HEK293 (cell line): ENCODE data around the gene EFCAB12.

Experiments
- CTCF ChIA-PET: fragments of 350-600 bp; formaldehyde crosslinking; extraction: SDS; loops from one replicate; lab custom pipeline; 2021; ENCODE audit warnings: antibody characterized with exemption; lab: Yijun Ruan, JAX
- POLR2A ChIA-PET: fragments of 300-600 bp; formaldehyde crosslinking; extraction: SDS; loops from one replicate; lab custom pipeline; 2020; ENCODE audit warnings: antibody characterized with exemption, inconsistent platforms; lab: Yijun Ruan, JAX
- H3K27ac ChIP-seq: fragments of 200-500 bp; sonication (Bioruptor generic); 2 replicates; pipeline ENCODE4 v1.5.1; 2014; ENCODE audit warnings: low read depth, low read length, control low read depth, inconsistent platforms; ENCODE audit errors: extremely low read depth
- H3K36me3 ChIP-seq, 2 experiments: fragments of 200-500 bp in 1 of 2; sonication (Bioruptor generic) in 1 of 2; 1 replicate in 1 of 2; 2 replicates in 1 of 2; pipeline ENCODE4 v1.5.1; 2014 to 2017; ENCODE audit warnings: inconsistent platforms in 2 of 2, low read length in 2 of 2; ENCODE audit not compliant: control insufficient read depth in 2 of 2, insufficient read depth in 1 of 2
- H3K4me1 ChIP-seq: fragments of 200-500 bp; sonication (Bioruptor generic); 2 replicates; pipeline ENCODE4 v1.5.1; 2014; ENCODE audit warnings: mild to moderate bottlenecking, low read length, inconsistent platforms; ENCODE audit not compliant: control insufficient read depth, insufficient read depth
- H3K4me3 ChIP-seq: 2 replicates; pipeline ENCODE4 v1.5.1; 2011; ENCODE audit warnings: low read depth, mild to moderate bottlenecking, control low read depth, low read length, moderate library complexity
- H3K9me3 ChIP-seq: fragments of 200-500 bp; sonication (Bioruptor generic); 2 replicates; pipeline ENCODE4 v1.5.1; 2014; ENCODE audit warnings: low read depth, low read length, inconsistent platforms; ENCODE audit not compliant: control insufficient read depth, insufficient read depth
- GLIS1 ChIP-seq: fragments of 450-650 bp; formaldehyde crosslinking; IDR thresholded peaks from 2 replicates; pipeline ENCODE4 v1.5.1; 2016; ENCODE audit warnings: missing biosample characterization, missing genetic modification characterization
- IKZF3 ChIP-seq: fragments of 450-650 bp; IDR thresholded peaks from 2 replicates; pipeline ENCODE4 v1.5.0; 2018; ENCODE audit warnings: missing biosample characterization, mild to moderate bottlenecking, missing genetic modification characterization, moderate library complexity
- MZF1 ChIP-seq: fragments of 450-650 bp; formaldehyde crosslinking; IDR thresholded peaks from 2 replicates; pipeline ENCODE4 v1.5.1; 2017; ENCODE audit warnings: missing biosample characterization, missing genetic modification characterization, borderline replicate concordance
- OSR2 ChIP-seq: fragments of 450-650 bp; formaldehyde crosslinking; IDR thresholded peaks from 2 replicates; pipeline ENCODE4 v1.5.1; 2016; ENCODE audit warnings: missing biosample characterization, missing genetic modification characterization
- ZFP3 ChIP-seq: fragments of 450-650 bp; formaldehyde crosslinking; IDR thresholded peaks from 2 replicates; pipeline ENCODE4 v1.5.1; 2016; ENCODE audit warnings: low read depth, missing biosample characterization, missing genetic modification characterization
- ZIC2 ChIP-seq: fragments of 450-650 bp; formaldehyde crosslinking; IDR thresholded peaks from 2 replicates; pipeline ENCODE4 v1.5.1; 2016; ENCODE audit warnings: missing biosample characterization, missing genetic modification characterization
- ZNF184 ChIP-seq: fragments of 450-650 bp; IDR thresholded peaks from 2 replicates; pipeline ENCODE4 v1.5.1; 2018; ENCODE audit warnings: missing biosample characterization, mild to moderate bottlenecking, missing genetic modification characterization
- ZNF629 ChIP-seq: fragments of 450-650 bp; formaldehyde crosslinking; IDR thresholded peaks from 2 replicates; pipeline ENCODE4 v1.5.1; 2017; ENCODE audit warnings: missing biosample characterization, missing genetic modification characterization
- ZXDB ChIP-seq: fragments of 450-650 bp; formaldehyde crosslinking; IDR thresholded peaks from 2 replicates; pipeline ENCODE4 v1.5.1; 2016; ENCODE audit warnings: missing biosample characterization, missing genetic modification characterization
- TF ChIP-seq, protein P1 (sequence below): fragments of 450-650 bp; formaldehyde crosslinking; IDR thresholded peaks from 2 replicates; pipeline ENCODE4 v1.5.1; 2016; ENCODE audit warnings: missing biosample characterization, missing genetic modification characterization
- TF ChIP-seq, protein P2 (sequence below): fragments of 450-650 bp; formaldehyde crosslinking; IDR thresholded peaks from 2 replicates; pipeline ENCODE4 v1.5.1; 2016; ENCODE audit warnings: missing biosample characterization, missing genetic modification characterization
- TF ChIP-seq, protein P3 (sequence below): fragments of 450-650 bp; formaldehyde crosslinking; IDR thresholded peaks from 2 replicates; pipeline ENCODE4 v1.5.1; 2016; ENCODE audit warnings: missing biosample characterization, missing genetic modification characterization, borderline replicate concordance

EFCAB12 gene

DNA sequence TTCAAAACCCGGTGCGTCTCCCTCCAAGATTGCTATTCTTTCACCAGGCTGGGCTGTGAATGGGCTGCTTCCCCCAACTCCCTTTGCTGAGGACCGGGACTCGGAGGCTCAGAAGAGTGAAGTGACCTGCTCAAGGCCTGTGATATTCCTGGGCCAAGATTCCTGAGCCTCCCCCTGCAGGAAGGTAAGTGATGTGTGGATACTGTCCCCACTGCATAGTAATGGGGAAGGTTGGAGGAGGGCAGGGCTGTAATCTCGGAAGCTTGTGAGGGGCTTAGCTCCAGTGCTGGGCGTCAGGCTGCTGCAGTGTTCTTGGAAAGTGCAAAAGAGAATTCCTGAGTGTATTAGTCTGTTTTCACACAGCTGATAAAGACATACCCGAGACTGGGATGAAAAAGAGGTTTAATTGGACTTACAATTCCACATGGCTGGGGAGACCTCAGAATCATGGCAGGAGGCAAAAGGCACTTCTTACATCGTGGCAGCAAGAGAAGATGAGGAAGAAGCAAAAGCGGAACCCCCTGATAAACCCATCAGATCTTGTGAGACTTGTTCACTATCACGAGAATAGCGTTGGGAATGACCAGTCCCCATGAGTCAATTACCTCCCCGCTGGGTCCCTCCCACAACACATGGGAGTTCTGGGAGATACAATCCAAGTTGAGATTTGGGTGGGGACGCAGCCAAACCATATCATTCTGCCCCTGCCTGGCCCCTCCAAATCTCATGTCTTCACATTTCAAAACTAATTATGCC, 67.6 kb downstream of the EFCAB12 start (continued):
- TF ChIP-seq, protein P1, sequence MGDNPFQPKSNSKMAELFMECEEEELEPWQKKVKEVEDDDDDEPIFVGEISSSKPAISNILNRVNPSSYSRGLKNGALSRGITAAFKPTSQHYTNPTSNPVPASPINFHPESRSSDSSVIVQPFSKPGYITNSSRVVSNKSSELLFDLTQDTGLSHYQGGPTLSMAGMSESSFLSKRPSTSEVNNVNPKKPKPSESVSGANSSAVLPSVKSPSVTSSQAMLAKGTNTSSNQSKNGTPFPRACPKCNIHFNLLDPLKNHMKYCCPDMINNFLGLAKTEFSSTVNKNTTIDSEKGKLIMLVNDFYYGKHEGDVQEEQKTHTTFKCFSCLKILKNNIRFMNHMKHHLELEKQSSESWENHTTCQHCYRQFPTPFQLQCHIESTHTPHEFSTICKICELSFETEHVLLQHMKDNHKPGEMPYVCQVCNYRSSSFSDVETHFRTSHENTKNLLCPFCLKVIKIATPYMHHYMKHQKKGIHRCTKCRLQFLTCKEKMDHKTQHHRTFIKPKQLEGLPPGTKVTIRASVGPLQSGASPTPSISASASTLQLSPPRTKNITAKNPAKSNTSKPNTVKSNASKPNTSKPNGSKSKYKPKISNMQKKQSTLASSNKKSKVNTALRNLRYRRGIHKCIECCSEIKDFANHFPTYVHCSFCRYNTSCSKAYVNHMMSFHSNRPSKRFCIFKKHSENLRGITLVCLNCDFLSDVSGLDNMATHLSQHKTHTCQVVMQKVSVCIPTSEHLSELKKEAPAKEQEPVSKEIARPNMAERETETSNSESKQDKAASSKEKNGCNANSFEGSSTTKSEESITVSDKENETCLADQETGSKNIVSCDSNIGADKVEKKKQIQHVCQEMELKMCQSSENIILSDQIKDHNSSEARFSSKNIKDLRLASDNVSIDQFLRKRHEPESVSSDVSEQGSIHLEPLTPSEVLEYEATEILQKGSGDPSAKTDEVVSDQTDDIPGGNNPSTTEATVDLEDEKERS (tag by site-specific recombination): no peak
- TF ChIP-seq MZF1 (no peak), OSR2 (tag by site-specific recombination) (no peak), ZNF629 (no peak), IKZF3 (tag by site-specific recombination) (no peak), ZXDB (no peak), ZFP3 (tag by site-specific recombination) (no peak)
- TF ChIP-seq, protein P2, sequence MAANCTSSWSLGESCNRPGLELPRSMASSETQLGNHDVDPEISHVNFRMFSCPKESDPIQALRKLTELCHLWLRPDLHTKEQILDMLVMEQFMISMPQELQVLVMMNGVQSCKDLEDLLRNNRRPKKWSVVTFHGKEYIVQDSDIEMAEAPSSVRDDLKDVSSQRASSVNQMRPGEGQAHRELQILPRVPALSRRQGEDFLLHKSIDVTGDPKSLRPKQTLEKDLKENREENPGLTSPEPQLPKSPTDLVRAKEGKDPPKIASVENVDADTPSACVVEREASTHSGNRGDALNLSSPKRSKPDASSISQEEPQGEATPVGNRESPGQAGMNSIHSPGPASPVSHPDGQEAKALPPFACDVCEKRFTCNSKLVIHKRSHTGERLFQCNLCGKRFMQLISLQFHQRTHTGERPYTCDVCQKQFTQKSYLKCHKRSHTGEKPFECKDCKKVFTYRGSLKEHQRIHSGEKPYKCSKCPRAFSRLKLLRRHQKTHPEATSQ (tag by site-specific recombination): no peak
- TF ChIP-seq, protein P3, sequence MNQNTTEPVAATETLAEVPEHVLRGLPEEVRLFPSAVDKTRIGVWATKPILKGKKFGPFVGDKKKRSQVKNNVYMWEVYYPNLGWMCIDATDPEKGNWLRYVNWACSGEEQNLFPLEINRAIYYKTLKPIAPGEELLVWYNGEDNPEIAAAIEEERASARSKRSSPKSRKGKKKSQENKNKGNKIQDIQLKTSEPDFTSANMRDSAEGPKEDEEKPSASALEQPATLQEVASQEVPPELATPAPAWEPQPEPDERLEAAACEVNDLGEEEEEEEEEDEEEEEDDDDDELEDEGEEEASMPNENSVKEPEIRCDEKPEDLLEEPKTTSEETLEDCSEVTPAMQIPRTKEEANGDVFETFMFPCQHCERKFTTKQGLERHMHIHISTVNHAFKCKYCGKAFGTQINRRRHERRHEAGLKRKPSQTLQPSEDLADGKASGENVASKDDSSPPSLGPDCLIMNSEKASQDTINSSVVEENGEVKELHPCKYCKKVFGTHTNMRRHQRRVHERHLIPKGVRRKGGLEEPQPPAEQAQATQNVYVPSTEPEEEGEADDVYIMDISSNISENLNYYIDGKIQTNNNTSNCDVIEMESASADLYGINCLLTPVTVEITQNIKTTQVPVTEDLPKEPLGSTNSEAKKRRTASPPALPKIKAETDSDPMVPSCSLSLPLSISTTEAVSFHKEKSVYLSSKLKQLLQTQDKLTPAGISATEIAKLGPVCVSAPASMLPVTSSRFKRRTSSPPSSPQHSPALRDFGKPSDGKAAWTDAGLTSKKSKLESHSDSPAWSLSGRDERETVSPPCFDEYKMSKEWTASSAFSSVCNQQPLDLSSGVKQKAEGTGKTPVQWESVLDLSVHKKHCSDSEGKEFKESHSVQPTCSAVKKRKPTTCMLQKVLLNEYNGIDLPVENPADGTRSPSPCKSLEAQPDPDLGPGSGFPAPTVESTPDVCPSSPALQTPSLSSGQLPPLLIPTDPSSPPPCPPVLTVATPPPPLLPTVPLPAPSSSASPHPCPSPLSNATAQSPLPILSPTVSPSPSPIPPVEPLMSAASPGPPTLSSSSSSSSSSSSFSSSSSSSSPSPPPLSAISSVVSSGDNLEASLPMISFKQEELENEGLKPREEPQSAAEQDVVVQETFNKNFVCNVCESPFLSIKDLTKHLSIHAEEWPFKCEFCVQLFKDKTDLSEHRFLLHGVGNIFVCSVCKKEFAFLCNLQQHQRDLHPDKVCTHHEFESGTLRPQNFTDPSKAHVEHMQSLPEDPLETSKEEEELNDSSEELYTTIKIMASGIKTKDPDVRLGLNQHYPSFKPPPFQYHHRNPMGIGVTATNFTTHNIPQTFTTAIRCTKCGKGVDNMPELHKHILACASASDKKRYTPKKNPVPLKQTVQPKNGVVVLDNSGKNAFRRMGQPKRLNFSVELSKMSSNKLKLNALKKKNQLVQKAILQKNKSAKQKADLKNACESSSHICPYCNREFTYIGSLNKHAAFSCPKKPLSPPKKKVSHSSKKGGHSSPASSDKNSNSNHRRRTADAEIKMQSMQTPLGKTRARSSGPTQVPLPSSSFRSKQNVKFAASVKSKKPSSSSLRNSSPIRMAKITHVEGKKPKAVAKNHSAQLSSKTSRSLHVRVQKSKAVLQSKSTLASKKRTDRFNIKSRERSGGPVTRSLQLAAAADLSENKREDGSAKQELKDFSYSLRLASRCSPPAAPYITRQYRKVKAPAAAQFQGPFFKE (tag by site-specific recombination): no peak

DNA sequence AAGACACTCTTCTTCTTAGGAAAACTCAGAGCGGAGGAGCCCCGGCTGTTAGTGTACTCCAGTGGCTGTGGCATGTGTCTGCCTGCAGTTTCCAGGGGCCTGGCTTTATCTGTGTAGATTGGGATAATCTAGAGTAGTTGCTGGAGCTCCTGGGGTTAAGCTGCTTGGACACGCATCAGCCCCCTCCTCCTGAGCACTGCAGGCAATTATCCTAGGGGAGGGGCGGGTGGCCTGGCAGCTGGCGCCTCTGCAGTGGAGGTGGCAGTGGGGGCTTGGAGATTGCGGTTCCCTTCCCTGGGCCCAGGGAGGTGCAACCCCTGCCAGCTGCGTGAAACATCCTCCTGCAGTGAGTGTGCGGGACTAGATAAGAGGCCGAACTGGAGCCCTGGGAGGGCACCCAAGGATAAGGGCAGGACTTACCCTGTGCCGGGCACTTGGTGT, 68.2 kb downstream of the EFCAB12 start:
- H3K4me3 ChIP-seq: no peak overlapping the region
- ChIA-PET POLR2A (no interaction called here), CTCF (interaction anchor here (0.6 kb wide), 1 partner anchor 582 kb away, joined by 3 read pairs; no protein-coding TSS in a partner anchor)
- H3K4me1 ChIP-seq: no peaks in the 10 kb centered on the region
- no peaks in the 10 kb centered on the region for H3K36me3 ChIP-seq
- no peaks in the 10 kb centered on the region for H3K9me3 ChIP-seq
- H3K27ac ChIP-seq: no peak overlapping the region
- TF ChIP-seq GLIS1 (tag by site-specific recombination): peak; percentile 60
- TF ChIP-seq ZIC2 (tag by site-specific recombination): peak; percentile 19; the same call in 1 of the 2 replicates
- TF ChIP-seq ZNF184 (tag by site-specific recombination): no peak
- TF ChIP-seq, all 188 proteins: peak for 2
